GM19025 (cell line): ENCODE data around the gene OSR1.
"Not testable (repeated sequence)": the region's sequence is repeated elsewhere in the genome, so short reads cannot be mapped to it uniquely, and the experiment has no call there.

Source experiments
- ATAC-seq: cut with Tn5 transposase; IDR thresholded peaks from one replicate; pipeline ENCODE4 v1.9.1; 2021; ENCODE audit warnings: mild to moderate bottlenecking, low read depth, moderate library complexity; ENCODE audit not compliant: unreplicated experiment

OSR1 gene

DNA sequence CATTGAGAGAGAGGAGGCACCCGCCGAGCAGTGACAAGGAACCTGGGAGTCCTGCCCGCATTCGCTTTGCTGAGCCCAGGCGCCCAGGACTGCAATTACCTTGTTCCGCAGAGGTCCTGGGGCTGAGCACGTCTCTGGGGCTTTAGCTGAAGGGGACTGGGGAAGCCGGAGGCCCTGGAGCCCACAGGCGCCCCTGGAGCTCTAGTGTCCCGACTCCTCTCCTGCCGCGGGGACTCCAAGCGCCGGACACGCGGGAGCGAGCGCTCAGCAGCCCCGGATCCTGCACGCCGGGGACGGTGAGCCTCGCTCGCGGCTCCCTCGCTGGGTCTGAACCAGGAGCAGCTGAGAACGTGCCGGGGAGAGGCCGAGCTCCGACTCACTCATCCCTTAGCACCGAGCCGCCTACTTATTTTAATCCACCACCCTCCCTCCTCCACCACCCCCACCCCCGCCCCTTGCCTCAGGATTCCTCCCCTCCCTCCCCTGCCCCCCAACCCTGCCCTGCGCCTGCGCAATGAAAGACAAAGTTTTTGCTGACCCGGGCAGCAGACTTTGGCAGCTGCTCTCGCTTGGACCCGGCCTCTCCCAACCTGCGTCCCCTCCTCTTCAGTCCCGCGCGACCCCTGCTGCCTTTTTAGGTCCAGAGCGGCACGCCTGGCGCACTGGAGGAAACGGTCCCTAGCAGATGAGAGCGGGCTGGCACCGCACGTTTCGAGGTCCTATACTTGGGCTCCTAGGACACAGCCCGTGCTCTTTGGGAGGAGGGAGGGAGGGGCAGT lies at the start of gene OSR1:
OSR1 (minus strand) TSS at position 382 of the 779 bp plus-strand sequence. CDS start 4,818 bp downstream, outside the sequence.
- no peak for ATAC-seq

DNA sequence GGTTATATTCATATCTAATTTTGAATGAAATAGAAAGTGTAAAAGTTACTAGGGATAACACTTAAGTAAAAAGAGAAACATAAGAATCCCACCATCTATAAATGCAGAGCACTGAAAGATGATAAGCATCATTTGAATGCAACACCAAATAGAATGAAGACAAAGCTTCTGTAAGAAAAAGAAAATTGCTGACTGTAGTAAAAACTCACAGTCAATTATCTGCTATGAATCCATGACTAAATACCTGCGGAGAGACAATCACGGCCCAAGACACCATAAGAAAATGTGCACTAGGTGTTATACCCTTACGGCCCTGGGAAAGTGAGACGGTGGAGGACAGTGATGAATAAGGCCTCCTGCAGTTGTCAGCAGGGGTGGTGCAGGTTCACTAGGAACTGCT lies 45.4 kb upstream of the OSR1 start:
- ATAC-seq = no peak

DNA sequence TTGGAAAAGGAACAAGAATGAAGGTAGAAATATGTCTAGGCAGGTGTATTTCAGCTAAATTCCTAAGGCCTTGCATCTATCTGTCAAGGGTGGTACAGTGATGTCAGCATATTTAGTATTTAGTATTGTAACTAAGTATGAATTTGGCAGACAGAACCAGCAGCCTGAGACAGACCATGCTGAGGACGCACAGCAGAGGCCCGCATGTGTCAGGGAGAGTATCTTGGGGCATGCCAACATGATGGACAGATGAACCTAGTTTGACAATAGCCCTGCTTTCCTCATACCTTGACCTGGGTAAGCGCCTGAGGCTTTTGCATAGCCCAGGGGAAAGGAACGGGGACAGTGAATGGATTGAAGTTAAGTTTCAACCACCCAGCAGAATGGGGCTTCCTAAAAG lies 33.8 kb upstream of the OSR1 start:
- ATAC-seq = no peak

DNA sequence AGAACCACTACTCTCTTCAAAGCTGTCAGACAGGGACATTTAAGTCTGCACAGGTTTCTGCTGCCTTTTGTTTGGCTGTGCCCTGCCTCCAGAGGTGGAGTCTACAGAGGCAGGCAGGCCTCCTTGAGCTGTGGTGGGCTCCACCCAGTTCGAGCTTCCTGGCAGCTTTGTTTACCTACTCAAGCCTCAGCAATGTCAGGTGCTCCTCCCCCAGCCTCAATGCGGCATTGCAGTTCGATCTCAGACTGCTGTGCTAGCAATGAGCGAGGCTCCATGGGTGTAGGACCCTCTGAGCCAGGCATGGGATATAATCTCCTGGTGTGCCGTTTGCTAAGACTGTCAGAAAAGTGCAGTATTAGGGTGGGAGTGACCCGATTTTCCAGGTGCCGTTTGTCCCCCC lies 31.0 kb upstream of the OSR1 start:
- ATAC-seq = not testable (repeated sequence)

DNA sequence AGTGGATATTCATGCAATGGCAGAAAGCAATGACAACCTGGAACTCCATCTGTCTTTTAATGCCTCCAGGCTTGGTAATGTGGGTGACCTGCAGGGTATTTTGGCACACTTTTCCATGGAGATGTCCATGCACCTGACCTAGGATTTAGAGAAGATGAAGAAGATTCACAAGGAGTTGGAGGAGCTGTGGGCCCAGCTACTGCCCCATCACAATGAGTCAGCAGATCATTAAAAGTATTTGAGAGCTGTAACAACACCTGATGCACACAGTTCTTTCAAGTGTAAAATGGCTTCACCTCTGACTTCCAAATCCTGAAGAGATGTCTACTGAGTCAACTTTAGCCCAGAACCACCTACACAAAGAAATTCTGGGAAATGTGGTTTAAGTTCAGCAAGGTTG lies 22.1 kb upstream of the OSR1 start:
- no peak for ATAC-seq

DNA sequence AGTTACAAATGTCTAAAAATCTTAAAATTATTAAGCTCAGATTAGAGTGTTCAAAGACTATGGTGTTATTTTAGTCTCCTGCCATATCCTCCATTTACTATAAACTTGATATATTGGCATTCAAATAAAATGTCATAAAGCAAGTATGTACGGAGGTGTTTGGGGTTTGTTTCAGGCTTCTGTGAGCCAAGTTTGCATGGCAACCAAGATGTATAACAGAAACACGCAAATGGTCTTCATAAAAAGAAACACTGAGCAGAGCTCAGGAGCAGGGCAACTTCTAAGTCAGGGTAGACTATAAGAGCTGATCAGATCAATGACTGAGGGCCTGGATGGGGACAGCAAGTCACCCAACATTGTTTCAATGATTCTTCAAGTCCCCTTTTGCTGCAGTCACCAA lies 20.5 kb upstream of the OSR1 start:
- ATAC-seq = no peak

DNA sequence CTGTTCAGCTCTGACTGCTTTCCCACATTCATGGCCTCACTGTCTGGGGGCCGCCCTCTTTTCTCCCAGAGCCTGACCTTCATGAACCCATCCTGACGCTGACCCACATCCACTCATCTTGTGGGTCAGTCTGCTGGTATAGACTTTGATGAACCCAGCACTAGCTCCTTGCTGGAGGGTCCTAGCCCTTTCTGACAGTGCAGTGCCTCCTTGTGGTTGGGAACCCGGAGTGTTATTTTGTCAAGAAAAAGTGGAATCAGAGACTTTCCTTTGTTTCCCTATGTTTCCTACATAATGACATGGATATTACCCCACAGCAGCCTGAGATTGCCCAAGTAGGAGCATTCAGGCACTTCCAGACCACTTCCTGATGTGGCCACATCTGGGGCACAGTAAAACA lies 19.3 kb upstream of the OSR1 start:
- no peak for ATAC-seq

DNA sequence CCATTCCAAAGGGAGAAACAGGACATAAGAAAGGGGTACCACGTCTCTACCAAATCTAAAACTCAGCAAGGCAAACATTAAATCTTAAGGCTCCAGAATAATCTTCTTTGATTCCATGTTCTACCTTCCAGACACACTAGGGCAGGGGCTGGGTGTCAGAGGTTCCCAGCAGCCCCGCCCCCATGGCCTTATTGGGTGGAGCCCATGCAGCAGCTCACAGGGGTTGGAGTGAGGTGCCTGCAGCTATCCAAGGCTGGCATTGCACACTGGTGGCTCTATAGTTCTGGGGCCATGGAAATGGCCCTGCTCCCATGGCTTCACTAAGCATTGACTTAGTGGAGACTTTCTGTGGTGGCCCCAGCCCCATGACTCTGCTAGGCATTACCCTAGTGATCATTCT lies 14.9 kb upstream of the OSR1 start:
- ATAC-seq = no peak

DNA sequence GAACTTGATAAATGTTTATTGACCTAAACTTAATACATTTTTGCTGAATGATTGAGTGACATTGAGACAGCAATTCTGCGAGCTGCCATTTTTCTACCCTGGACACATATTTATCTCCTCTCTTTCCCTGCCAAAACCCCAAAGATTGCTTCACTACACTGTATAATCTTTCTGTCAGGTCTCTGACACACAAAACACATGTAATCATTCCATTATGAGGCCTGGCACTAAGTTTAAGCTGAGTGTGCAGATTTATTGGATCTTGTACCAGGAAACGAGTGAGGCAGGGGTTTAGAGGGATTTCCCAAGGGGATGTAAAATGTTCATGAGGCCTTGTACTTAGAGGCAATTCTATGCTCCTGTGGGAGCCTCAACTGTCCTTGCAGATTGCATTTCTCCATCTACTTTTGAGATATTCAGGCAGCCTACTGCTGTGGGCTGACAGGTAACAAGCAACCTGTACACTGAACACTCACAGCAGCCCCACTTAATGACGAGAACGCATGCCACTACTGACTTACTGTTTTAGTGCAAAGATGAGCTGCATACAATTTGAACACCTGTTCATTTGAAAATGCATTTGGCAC lies 13.7 kb upstream of the OSR1 start:
- ATAC-seq = no peak

DNA sequence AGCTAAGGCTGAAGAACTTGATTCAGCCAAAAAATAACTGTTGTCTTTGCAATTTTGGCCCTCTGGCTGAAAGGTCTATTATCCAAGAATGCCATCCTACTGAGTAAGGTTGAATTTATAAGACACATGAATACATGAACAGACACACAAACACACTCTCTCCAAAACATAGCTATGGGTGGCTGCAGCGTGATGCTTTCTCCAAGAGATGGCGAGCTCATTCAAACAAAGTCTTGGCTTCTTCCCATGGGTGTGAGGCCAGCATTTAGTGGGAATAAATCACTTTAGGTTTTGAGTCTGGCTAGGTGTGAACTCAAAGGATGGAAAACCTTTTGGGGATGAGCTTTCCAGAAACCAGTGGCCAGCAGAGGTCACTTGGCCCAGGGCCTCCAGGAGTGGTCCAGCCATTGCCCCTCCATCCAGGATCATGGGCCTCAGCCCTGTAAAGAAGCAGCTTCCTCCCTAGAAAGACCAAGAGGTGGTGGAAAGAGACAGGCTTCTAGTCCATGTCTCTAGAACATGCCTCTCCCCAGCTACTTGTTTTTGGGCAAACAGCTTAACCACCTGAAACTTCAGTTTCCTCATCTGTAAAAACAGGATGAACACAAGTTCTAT lies 11.0 kb upstream of the OSR1 start:
- ATAC-seq = no peak

DNA sequence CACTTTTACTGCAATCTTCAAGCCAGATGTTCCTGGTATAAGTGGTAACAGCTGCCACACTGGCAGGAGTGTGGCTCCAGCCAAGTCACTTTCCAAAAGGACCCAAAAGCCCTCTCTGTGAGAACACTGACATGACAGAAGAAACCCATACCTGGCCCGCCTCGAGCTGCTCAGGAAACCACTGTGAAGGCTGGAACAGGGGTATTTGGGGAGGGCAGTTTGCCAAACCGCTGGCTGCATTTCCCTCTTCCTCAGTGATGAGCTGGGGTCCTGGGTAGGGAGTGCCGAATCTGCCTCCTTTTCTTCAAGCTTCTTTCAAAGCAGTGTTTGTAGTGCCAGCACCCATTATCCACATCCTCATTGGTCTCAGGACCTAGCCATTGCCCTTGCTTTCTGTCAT lies 10.3 kb upstream of the OSR1 start:
- no peak for ATAC-seq

DNA sequence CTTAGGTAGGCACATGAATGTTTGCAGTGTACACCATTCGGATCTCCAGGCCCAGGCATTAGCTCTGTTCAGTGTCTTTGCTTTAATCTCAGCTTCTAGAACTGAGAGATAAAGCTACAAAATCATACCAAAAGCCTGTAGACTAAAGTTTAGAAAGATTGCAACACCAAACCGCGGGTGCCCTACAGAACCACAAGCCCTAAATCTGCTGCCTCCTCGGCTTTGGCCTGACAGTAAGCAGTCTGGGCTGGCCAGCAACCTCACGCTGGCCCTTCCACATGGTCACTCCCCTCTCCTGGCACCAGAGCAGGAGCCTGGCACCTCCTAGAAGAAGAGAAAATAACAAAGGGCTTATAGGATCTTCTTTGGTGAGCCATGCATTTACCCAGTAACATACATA lies 8.9 kb upstream of the OSR1 start:
- ATAC-seq = no peak

DNA sequence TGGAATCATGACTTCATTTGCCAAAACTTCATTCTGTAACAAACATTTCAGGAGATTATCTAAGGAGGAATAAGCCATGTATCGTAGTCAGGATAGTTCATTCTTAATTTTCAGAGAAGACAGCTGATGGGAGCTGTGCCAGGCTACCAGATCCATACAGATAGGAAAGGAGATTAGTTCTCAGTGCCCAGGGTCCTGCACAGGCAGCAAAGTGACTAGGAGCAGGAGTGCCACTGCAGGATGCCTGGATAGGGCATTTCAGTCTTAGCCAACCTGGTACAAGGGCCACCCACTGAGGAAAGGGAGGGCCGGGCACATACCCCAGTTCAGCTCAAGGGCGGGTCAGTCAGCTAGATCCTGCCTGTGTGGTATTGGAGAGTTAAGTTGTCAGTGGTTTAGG lies 6.7 kb upstream of the OSR1 start:
- ATAC-seq = no peak

DNA sequence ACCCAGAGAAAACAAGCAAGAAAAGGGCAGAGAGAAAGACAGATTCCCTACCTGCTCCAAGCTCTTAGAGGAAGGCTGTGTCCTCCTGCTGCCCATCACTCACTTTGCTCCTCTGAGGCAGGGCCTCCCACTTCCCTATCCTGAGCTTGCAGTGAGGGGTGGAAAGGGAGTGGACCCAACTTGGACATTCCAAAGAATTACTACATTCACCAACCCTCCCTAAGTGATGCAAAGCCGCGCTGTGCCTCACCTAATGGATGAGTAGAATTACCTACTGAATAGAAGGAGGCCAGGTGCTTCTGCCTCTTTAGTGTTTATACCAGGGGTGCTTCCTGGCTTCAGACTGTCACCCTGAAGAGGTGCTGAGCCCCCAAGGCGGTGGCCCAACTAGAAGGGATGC lies 5.6 kb upstream of the OSR1 start:
- ATAC-seq = no peak

DNA sequence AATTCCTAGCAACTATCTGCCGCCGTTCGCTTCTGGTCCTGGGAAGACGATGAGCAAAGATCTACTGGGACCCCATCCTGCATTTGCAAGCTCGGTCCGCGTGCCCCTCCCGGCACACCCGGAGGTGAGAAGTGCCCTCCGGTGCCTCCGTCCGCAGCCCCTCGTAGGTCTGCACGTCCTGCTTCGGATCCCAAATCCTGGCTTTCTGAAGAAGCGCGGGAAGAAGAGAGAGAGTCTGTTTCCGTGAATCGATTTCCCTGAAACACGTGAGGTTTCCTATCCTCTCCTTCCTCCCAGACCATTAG lies 5.0 kb upstream of the OSR1 start:
- ATAC-seq = no peak

DNA sequence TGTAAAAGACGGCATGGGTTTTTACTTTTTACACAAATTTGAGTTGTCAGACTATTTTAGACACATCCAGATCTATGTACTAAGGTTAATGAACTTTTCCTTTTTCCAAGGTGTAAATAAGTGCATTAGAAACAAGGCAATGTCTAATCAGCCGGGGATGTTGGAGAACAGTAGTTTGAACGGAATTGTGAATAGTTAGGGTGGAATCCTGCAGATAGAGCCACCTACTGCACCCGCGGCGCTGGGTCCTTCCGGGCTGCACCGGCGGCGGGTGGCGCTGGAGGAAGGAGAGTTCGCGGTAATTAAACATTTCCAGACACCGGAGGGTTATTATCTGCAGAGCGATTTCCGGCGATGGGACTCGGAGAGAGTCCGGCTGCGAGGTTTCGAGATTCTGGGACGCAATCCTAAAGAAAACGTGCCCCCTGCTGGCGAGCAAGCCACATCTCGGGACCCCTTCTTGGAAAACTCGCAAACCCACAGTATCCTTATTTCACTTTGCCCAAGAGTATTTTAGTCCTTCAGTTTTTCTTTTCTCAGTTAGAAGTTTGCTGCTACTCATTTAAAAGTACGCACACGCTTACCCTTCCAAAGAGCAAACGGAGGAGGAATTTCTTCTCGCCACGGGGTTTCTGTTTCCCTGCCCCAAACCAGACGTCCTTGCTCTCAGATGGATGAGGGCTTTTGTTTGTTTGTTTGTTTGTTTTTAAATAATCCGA lies 4.5 kb upstream of the OSR1 start:
- ATAC-seq = peak; percentile 46

DNA sequence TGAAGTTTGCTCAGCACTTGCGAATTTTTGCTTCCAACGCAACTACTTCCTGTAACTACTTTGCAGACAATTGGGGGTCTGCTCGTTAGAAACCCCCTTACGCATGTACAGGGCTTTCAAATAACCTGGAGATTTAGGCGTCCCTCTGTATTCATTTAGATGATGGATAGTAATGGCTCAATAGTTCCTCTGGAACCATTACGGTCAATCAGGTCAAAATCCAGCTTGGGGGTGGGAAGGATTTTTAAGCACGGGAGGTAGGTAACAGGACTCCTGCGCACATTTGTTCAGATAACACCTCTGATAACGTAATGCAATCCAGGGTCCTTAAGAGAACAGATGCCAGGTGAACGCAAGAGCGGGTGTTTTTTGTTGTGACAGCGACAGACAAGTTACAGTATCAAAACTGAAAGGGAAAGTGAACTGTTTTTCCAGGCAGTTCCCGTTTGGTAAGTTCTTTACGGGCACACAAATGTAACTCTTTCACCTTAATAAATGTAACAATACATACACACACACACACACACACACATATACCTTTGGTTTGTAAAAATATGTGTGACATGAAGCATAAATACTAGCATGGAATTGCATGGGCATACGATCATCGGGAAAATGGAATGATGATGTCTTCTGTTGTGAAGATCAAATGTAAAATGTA lies 3.8 kb upstream of the OSR1 start:
- no peak for ATAC-seq

DNA sequence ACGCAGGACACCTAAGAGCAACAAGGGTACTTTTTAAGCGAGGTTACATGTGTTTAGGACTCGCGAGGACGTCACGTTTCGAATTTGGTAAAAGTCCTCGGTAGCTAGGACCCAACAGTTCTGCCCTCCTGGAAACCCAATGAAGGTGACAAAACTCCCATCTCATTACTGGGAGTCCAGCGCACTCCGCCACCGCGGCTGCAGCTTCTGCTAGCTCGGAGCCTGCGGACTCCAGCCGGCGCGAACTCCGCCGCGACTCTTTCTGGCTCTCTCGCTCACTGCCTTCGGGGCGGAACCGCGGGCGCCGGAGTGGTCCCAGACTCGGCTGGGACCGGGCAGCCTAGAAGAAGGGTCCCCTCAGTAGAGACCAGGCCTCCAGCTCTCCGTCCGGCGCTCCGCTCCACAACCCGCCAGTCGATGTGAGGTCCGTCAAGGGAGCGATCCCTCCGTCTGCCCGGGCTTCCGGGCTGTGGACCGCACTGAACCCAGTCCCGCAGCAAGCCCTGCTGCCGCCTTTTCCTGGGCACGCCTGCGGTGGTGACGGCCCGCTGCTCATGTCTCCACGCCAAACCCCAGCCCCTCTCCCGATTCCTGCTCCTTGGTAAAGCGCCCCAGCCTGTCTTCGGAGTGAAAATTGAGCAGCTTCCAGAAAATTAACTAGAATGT lies 3.0 kb upstream of the OSR1 start:
- ATAC-seq = no peak

DNA sequence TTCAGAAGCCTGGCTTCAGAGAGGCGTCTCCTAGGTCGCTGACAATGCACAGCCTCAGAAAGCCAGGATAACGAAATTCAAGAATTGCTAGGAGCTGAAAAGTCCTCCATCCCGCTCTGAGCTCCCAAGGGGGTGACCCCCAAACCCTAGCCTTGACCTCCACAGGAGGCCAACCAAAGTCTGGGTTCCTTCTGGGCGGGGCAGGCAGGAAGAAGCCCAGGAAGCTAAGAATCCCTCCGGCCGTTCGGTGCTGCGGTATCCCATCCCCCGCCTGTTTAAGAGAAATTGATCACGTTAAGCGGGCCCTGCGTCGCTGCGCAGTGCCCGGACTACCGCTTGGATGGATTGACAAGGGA lies 2.5 kb upstream of the OSR1 start:
- ATAC-seq = no peak

DNA sequence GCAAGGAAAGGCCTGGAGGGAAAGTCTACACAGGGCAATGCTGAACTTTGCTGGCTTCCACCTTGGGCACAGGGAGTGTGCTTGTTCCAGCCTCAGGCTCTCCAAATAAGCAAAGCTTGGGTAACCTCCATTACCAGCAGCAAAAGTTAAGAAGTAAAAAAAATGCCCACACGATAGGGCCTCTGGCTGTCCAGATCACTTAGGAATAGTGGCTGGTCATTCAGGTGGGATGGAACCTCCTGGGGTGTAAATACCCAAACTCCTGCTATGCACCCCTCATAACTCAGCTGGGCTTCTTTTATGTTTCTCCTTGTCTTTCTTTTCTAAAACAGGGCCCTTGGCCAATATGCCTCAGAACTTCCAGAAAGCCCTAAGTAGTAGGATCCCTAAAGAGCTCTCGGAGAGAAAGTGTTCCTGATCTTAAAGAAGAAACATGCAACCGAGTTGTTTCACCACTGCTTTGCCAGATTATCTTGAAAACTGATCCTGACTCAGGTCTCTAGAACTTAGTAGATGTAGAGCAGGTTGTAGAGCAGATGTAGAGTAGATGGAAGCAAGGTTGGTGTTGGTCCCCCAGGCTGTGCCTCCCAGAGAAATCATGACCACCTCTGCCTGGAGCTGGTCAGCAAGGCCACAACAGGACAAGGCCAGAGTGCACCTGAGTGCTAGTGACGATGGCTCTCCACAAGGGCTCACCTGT lies 2.0 kb upstream of the OSR1 start:
- ATAC-seq = no peak
